GM23248 (cell line): ENCODE measurements around the gene SAMD4B.

ENCODE experiments used
- EZH2 ChIP-seq: fragments of 200-600 bp; sonication (generic); IDR thresholded peaks from 2 replicates; pipeline ENCODE4 v1.6.1; 2018; ENCODE audit warnings: antibody characterized with exemption, mild to moderate bottlenecking; ENCODE audit not compliant: insufficient read depth, poor library complexity, severe bottlenecking
- EZH2phosphoT487 ChIP-seq: fragments of 200-600 bp; sonication (generic); IDR thresholded peaks from 2 replicates; pipeline ENCODE4 v1.6.1; 2018; ENCODE audit warnings: antibody characterized with exemption, moderate library complexity, mild to moderate bottlenecking, low read depth; ENCODE audit not compliant: insufficient read depth

DNA sequence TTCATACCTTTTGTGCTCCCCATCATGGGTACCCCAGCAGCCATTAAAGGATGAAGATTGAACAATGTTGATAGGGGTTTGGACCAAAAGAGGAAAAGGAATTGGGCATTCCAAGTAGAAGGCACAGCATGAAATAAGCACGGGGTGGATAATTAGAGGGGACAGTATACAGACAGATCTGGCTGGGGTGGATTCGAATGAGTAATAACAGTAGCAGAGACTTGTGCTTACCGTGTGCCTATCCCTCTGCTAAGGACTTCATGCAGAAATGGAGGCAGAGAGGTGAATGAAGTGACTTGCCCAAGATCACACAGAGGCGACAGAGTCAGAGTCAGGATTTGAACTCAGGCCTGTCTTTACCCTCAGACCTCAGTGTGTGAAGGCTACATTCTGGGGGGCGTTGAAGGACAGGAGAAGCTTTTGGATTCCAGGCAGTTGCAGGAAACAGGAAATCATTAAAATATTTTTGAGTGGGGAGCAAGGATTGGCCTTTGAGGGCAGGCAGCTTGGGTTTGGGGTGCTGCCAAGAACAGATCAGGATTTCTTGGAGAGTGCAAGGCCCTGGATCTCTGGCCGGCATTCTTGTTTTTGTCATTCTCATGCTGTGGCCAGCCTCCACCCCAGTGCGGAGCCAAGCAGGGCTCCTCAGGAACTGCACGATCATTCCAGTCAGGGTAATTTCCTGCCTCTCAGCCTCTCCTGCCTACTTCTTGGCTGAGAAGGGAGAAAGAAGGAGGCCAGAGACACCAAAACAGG lies 30.0 kb downstream of the SAMD4B start:
- no peak for TF ChIP-seq EZH2
- TF ChIP-seq EZH2phosphoT487 = no peak
